GM12801 (cell line): Measurements from ENCODE around the gene TSPAN11.

Experiments
- CTCF ChIP-seq: IDR thresholded peaks from one replicate; pipeline ENCODE4 v1.5.1; 2011; ENCODE audit warnings: control low read depth; ENCODE audit not compliant: insufficient read length; ENCODE audit errors: extremely low read depth

TSPAN11 gene

GRCh38 chr12:30992381-30992780, 65.8 kb downstream of the TSPAN11 start:
- TF ChIP-seq CTCF: no peak

GRCh38 chr12:30993766-30994165, 67.2 kb downstream of the TSPAN11 start:
- TF ChIP-seq CTCF: no peak

- no peak for TF ChIP-seq CTCF
Measured at GRCh38 chr12:30994274-30994673, 67.7 kb downstream of the TSPAN11 start.

GRCh38 chr12:30996255-30996654, 69.7 kb downstream of the TSPAN11 start:
- TF ChIP-seq CTCF: no peak

GRCh38 chr12:30996752-30997151, 70.2 kb downstream of the TSPAN11 start:
- no peak for TF ChIP-seq CTCF

- TF ChIP-seq CTCF: no peak
Measured at GRCh38 chr12:30997685-30998440, 71.3 kb downstream of the TSPAN11 start.

- no peak for TF ChIP-seq CTCF
Measured at GRCh38 chr12:30999011-30999410, 72.5 kb downstream of the TSPAN11 start.

GRCh38 chr12:30999723-31000122, 73.2 kb downstream of the TSPAN11 start:
- no peak for TF ChIP-seq CTCF
